ENCODE data around the gene KCNC2.
"Not testable (repeated sequence)": the region's sequence is repeated elsewhere in the genome, so short reads cannot be mapped to it uniquely, and the experiment has no call there.

The KCNC2 gene

DNA sequence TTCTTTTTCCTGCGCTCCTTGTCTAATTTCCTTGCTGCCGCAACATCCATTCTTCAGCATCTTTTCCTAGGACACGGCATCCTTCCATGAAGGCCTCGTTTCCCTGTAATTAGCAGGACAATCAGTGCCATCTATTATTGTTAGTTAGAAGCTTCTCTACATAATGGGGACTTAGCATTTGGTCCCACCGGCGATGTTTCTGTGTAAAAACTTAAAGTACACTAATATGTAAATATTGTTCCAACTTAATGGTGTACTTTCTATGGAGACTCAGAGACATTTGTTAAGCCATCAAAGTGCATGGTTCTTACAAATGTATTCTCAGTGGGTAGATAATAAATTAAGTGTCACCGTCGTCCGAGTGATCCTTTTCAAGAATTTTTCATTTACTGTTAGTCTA is 17.4 kb downstream of the KCNC2 start:
- no peak overlapping the region for H3K4me3 Mint-ChIP-seq
- DNase-seq (ENCODE audit: low spot score): no peak
- no peak overlapping the region for H3K27ac Mint-ChIP-seq
- H3K9me3 Mint-ChIP-seq: no peaks in the 10 kb centered on the region
- no peaks in the 10 kb centered on the region for H3K36me3 Mint-ChIP-seq (ENCODE audit: low read depth)
- no peaks in the 10 kb centered on the region for H3K4me1 Mint-ChIP-seq (ENCODE audit: low read depth)
- H3K27me3 Mint-ChIP-seq (ENCODE audit: low read depth): no peaks in the 10 kb centered on the region

DNA sequence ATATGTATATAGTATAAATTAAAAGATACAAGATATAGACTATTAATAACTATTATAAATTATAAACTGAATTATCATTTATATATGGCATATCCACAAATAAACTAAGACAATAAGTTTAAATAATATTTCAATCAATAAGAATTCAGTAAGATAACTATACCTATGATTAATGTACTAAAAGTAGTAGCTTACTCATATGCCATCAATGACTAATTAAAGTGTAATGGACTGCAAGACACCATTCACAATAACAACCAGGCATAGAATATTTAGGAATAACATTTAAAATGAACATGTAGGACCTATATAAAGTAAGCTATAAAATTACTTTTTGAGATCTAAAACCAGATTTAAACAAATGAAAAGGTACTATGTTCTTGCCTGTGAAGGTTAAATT is 18.8 kb downstream of the KCNC2 start:
- Mint-ChIP-seq H3K27me3 (ENCODE audit: low read depth) (no peaks in the 10 kb centered on the region), H3K27ac (no peak overlapping the region), H3K4me3 (no peak overlapping the region), H3K9me3 (no peaks in the 10 kb centered on the region), H3K36me3 (ENCODE audit: low read depth) (no peaks in the 10 kb centered on the region), H3K4me1 (ENCODE audit: low read depth) (no peaks in the 10 kb centered on the region)
- DNase-seq (ENCODE audit: low spot score): no peak

DNA sequence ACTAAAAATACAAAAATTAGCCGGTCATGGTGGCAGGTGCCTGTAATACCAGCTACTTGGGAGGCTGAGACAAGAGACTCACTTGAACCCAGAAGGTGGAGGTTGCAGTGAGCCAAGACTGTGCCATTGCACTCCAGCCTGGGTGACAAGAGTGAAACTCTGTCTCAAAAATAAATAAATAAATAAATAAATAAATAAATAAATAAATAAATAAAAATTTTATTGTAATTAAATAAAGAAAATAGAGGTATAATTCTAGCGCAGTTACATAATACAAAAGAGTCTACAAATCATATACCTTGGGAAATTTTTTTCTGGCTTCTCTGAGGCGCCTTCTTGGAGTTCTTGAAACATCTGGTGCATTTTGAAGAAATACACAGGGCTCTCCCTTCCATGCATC is 23.8 kb downstream of the KCNC2 start:
- not testable (repeated sequence) for H3K27me3 Mint-ChIP-seq (ENCODE audit: low read depth); H3K4me3 Mint-ChIP-seq; H3K9me3 Mint-ChIP-seq; H3K27ac Mint-ChIP-seq; DNase-seq (ENCODE audit: low spot score); H3K36me3 Mint-ChIP-seq (ENCODE audit: low read depth); H3K4me1 Mint-ChIP-seq (ENCODE audit: low read depth)

DNA sequence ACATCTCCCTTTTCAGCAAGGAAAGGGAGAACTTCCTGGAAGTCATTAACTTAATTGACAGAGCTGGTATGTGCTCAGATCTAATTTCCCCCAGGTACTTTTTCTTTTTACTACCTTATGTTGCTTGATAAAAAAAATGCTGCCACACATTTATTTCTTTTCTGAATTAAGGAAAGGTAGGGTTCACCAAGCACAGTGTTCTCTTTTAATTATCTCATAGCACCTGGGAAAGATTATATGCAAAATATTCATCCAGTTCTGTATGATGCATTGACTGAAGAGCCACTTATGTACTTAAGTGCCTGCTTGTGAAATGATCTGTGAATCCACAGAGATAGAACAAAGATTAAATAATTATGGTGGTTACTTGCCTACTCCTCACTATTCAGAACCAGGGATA is 25.1 kb downstream of the KCNC2 start:
- Mint-ChIP-seq H3K4me1 (ENCODE audit: low read depth) (no peaks in the 10 kb centered on the region), H3K4me3 (no peak overlapping the region)

DNA sequence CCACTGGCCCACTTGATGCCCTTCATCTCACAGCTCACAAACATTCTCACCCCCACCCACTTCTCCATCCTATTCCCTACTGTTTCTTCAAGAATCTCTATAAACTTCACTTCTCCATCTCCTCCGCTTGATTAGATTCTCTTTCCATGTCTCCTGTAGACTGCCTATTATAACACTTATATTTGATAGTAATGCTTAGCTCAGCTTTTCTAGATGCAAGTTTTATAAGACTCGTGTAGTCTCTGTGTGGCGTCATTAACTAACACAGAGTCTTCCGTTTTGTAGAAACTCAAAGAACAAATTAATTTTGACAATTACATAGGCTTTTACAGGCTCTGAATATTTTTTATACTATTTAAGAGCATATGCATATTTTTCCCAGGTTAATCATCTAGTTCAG is 25.7 kb downstream of the KCNC2 start:
- Mint-ChIP-seq H3K27ac (no peak overlapping the region), H3K4me1 (ENCODE audit: low read depth) (no peaks in the 10 kb centered on the region), H3K9me3 (no peaks in the 10 kb centered on the region), H3K4me3 (no peak overlapping the region), H3K36me3 (ENCODE audit: low read depth) (no peaks in the 10 kb centered on the region), H3K27me3 (ENCODE audit: low read depth) (no peaks in the 10 kb centered on the region)
- no peak for DNase-seq (ENCODE audit: low spot score)

More for the DNA sequence above, 25.1 kb downstream of the KCNC2 start:
- Mint-ChIP-seq H3K36me3 (ENCODE audit: low read depth) (no peaks in the 10 kb centered on the region), H3K9me3 (no peaks in the 10 kb centered on the region), H3K27me3 (ENCODE audit: low read depth) (no peaks in the 10 kb centered on the region), H3K27ac (no peak overlapping the region)
- DNase-seq (ENCODE audit: low spot score): no peak

DNA sequence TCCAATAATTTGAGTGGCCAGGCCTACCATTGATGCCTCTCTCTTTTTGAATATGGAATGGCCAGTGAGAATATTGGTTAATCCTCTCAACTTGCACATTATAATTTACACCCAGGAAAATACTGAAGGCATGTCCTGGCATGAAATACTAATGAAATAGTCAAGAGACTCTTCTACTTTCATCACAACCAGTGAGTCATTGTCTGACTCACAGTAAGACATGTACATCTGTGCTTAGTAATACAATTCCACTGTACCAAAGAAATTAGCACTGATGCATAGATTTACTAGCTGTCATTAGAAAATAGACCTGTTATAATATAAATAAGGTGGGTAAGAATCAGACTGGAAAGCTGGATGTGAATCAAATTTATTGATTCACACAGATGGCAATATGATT is 31.6 kb downstream of the KCNC2 start:
- no peaks in the 10 kb centered on the region for H3K4me1 Mint-ChIP-seq (ENCODE audit: low read depth)
- H3K4me3 Mint-ChIP-seq: no peak overlapping the region
- H3K9me3 Mint-ChIP-seq: no peaks in the 10 kb centered on the region
- H3K27ac Mint-ChIP-seq: no peak overlapping the region
- DNase-seq (ENCODE audit: low spot score): no peak
- no peaks in the 10 kb centered on the region for H3K36me3 Mint-ChIP-seq (ENCODE audit: low read depth)
- H3K27me3 Mint-ChIP-seq (ENCODE audit: low read depth): no peaks in the 10 kb centered on the region

DNA sequence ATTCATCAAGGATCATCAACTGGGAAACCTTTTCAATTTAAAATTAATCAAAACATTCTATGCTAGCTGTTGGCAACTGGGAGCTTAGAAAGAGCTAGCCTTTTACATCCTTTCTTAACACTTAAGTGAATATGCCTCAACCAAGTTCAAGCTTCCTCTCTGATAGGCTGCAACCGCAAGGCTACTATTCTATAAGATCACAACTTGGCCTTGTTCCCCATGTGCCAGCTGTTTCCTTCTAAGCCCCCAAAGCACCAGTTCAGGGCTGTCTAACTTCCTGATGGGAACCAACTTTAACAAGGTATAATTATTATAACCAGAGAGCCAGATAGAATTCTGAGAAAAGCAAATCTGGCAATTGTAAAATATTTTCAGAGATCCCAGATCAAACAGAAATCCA is 37.0 kb downstream of the KCNC2 start:
- H3K9me3 Mint-ChIP-seq: no peaks in the 10 kb centered on the region
- no peaks in the 10 kb centered on the region for H3K4me1 Mint-ChIP-seq (ENCODE audit: low read depth)
- H3K27me3 Mint-ChIP-seq (ENCODE audit: low read depth): no peaks in the 10 kb centered on the region
- no peaks in the 10 kb centered on the region for H3K36me3 Mint-ChIP-seq (ENCODE audit: low read depth)
- no peak overlapping the region for H3K27ac Mint-ChIP-seq
- no peak overlapping the region for H3K4me3 Mint-ChIP-seq
- no peak for DNase-seq (ENCODE audit: low spot score)

DNA sequence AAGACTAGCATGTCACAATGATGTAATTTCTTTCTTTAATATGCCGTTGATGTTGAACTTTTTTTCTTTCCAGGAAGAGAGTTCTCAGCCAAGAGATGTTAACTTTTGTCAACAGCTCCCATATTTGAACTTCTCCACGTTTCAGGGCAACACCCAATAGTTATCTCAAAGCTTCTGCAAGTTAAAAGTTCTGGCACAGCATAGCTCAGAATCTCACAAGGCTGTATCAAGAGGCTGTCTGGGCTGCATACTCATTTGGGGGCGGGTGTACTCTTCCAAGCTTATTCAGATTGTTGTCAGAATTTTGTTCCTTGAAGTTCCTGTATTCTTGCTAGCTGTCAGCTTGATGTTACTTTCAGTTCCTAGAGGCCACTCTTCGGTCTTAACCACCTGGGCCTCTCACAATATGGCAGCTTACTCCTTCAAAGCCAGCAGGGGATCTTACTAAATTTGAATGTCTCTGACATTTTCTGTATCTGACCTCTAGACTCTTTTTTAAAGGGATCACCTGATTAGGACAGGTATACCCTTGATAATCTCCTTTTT is 38.9 kb downstream of the KCNC2 start:
- no peaks in the 10 kb centered on the region for H3K4me1 Mint-ChIP-seq (ENCODE audit: low read depth)

DNA sequence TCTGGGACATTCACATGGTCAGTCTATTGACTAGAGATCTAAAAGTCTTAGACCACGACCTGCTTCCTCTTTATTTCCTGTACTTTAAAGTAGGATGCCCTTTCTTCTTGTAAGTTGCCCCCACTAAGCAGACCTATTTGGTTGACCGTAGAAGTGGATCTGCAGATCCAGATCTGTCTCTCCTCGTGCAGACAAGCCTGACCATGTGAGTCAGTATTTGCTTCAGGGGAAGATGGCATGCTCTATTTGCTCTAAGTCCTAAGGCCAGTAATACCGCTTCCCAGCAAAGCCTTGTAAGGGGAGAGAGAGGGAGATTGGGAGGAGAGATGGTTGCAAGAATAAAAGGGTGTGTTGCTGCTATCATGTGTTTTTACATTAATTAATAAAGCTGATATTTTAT is 46.8 kb downstream of the KCNC2 start:
- Mint-ChIP-seq H3K4me3 (no peak overlapping the region), H3K9me3 (no peaks in the 10 kb centered on the region), H3K27me3 (ENCODE audit: low read depth) (no peaks in the 10 kb centered on the region), H3K27ac (no peak overlapping the region), H3K36me3 (ENCODE audit: low read depth) (no peaks in the 10 kb centered on the region), H3K4me1 (ENCODE audit: low read depth) (no peaks in the 10 kb centered on the region)
- no peak for DNase-seq (ENCODE audit: low spot score)

More for the DNA sequence above, 38.9 kb downstream of the KCNC2 start:
- no peak for DNase-seq (ENCODE audit: low spot score)
- Mint-ChIP-seq H3K4me3 (no peak overlapping the region), H3K27me3 (ENCODE audit: low read depth) (no peaks in the 10 kb centered on the region), H3K27ac (no peak overlapping the region), H3K36me3 (ENCODE audit: low read depth) (no peaks in the 10 kb centered on the region), H3K9me3 (no peaks in the 10 kb centered on the region)

DNA sequence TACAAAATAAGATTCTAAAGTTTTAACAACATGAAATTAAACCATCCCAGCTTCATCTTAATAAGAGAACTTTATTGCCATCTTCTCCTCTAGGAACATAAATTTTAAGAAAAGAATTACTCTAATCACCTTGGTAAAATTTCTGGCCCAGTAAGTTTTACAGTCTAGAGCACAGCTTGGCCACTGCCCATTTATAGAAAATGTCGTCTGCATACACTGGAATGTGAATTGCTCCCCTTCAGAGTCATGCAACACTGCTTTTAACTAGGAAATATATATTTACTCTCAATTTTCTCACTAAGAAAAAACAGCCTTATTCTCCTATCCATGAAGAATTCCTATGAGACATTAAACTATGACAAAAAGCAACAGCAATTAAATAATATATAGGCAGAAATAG is 48.2 kb downstream of the KCNC2 start:
- Mint-ChIP-seq H3K36me3 (ENCODE audit: low read depth) (no peaks in the 10 kb centered on the region), H3K27ac (no peak overlapping the region), H3K27me3 (ENCODE audit: low read depth) (no peaks in the 10 kb centered on the region), H3K4me3 (no peak overlapping the region), H3K9me3 (no peaks in the 10 kb centered on the region), H3K4me1 (ENCODE audit: low read depth) (no peaks in the 10 kb centered on the region)
- DNase-seq (ENCODE audit: low spot score): no peak

DNA sequence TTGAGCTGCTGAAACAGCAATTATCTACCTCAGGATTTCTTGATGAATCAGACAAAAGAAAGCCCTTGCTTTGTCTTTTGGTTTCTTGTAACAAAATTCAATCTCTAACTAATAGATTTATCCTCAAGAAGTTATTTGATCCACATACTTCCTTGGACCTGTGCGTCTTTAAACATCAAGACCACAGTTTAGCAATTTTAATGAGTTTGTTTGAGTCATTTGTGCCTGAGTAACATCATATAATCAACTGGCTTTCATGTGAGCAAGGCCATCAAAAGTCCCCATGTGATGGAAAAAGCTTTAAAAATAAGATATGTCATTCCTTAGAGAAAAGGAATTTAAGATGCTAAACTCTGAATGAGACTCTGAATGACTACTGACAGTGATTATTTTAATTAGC is 52.3 kb downstream of the KCNC2 start:
- Mint-ChIP-seq H3K4me3 (no peak overlapping the region), H3K4me1 (ENCODE audit: low read depth) (no peaks in the 10 kb centered on the region), H3K27me3 (ENCODE audit: low read depth) (no peaks in the 10 kb centered on the region), H3K27ac (no peak overlapping the region), H3K36me3 (ENCODE audit: low read depth) (no peaks in the 10 kb centered on the region), H3K9me3 (no peaks in the 10 kb centered on the region)
- DNase-seq (ENCODE audit: low spot score): no peak

DNA sequence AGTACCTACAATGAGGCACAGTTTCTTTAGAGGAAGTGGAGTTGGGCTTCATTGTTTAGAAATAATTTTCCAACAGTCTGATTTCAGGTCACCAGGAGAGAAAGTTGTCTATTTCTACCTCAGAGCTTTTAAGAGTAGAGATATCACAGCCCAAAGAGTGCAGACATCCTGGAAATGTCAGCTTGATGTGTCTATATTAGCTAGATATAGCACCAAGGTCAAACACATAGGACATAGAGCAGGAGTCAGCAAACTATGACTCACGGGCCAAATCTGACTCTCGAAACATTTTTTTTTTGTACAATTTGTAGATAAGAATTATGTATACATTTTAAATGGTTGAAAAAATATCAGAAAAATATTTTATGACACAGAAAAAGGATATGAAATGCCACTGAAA is 53.7 kb downstream of the KCNC2 start:
- H3K27me3 Mint-ChIP-seq (ENCODE audit: low read depth): no peaks in the 10 kb centered on the region
- H3K27ac Mint-ChIP-seq: no peak overlapping the region
- DNase-seq (ENCODE audit: low spot score): no peak
- H3K4me3 Mint-ChIP-seq: no peak overlapping the region
- H3K36me3 Mint-ChIP-seq (ENCODE audit: low read depth): no peaks in the 10 kb centered on the region
- H3K9me3 Mint-ChIP-seq: no peaks in the 10 kb centered on the region
- no peaks in the 10 kb centered on the region for H3K4me1 Mint-ChIP-seq (ENCODE audit: low read depth)

DNA sequence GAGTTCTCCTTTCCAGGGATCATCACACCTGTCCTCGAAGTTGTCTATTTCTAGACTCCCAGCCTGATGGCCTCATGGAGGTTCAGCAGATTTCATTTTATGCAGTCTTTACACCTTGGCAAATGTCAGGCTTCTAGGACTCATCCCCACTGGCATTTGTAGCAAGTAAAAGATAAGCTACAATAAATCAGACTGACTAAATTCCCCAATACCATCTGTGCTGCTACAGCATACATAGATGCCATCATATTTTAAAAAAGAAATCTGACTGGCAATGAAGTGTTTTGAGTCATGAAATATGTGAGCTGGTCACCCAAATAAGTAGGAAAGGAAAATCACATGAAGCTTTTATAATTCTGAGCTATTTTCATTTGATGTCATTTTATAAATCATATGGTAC is 55.3 kb downstream of the KCNC2 start:
- H3K4me1 Mint-ChIP-seq (ENCODE audit: low read depth): no peaks in the 10 kb centered on the region
- H3K4me3 Mint-ChIP-seq: no peak overlapping the region
- no peak for DNase-seq (ENCODE audit: low spot score)
- H3K27me3 Mint-ChIP-seq (ENCODE audit: low read depth): no peaks in the 10 kb centered on the region
- H3K27ac Mint-ChIP-seq: no peak overlapping the region
- no peaks in the 10 kb centered on the region for H3K36me3 Mint-ChIP-seq (ENCODE audit: low read depth)
- no peaks in the 10 kb centered on the region for H3K9me3 Mint-ChIP-seq

DNA sequence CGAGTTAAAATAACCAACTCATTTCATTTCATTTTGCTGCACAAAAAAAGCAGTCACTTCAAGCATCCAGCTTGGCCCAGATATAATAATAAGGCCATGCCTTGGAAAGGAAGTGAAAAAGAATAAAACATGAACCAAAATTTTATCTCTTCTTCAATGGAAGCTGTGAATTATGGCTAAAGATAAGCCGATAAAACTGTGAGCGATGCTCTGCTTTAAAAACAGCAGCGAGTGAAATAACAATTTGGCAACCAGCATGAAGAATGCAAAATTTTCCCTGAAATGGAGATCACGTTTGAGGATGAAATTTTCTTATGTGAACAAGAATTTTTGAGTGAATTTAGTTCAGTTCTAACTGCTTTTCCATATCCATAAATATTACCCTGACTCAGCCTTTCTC is 70.4 kb downstream of the KCNC2 start:
- no peaks in the 10 kb centered on the region for H3K9me3 Mint-ChIP-seq
- H3K36me3 Mint-ChIP-seq (ENCODE audit: low read depth): no peaks in the 10 kb centered on the region
- no peak overlapping the region for H3K4me3 Mint-ChIP-seq
- no peaks in the 10 kb centered on the region for H3K4me1 Mint-ChIP-seq (ENCODE audit: low read depth)
- DNase-seq (ENCODE audit: low spot score): no peak
- no peak overlapping the region for H3K27ac Mint-ChIP-seq
- no peaks in the 10 kb centered on the region for H3K27me3 Mint-ChIP-seq (ENCODE audit: low read depth)

DNA sequence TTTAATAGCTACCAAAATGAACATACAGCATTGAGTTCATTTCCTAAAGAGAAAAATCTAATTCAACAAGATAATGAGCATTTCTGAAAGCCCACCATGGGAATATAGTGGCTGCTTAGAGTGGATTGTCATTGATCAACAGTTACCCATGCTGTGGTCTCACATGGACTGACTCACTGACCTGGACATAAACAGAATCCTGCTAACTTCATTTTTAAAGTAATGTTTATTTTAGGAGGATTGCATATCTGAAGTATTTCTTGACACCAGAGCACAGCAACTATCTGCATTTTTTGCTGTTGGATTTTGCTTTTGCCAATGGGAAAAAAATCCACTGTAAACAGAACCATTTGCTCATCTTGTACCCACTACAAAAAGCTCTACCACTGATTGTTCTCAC is 71.7 kb downstream of the KCNC2 start:
- no peak for DNase-seq (ENCODE audit: low spot score)
- no peaks in the 10 kb centered on the region for H3K27me3 Mint-ChIP-seq (ENCODE audit: low read depth)
- no peaks in the 10 kb centered on the region for H3K9me3 Mint-ChIP-seq

More for the DNA sequence above, 71.7 kb downstream of the KCNC2 start:
- Mint-ChIP-seq H3K36me3 (ENCODE audit: low read depth) (no peaks in the 10 kb centered on the region), H3K4me1 (ENCODE audit: low read depth) (no peaks in the 10 kb centered on the region), H3K4me3 (no peak overlapping the region), H3K27ac (no peak overlapping the region)

Data from T-helper 2 cell treated with Interferon-gamma antibody and Interleukin-4, amounts not matched to agents 5 μg/mL and 100 μg/mL, for 36 hours (primary cell).